NCI-H1417 (cell line): ENCODE results near the gene STK38.
"Not testable (repeated sequence)": the region's sequence is repeated elsewhere in the genome, so short reads cannot be mapped to it uniquely, and the experiment has no call there.

Experiments used
- DNase-seq, 3 experiments: peaks; one replicate each; lab custom pipeline; 2025; lab: John Stamatoyannopoulos, UW

Gene STK38

DNA sequence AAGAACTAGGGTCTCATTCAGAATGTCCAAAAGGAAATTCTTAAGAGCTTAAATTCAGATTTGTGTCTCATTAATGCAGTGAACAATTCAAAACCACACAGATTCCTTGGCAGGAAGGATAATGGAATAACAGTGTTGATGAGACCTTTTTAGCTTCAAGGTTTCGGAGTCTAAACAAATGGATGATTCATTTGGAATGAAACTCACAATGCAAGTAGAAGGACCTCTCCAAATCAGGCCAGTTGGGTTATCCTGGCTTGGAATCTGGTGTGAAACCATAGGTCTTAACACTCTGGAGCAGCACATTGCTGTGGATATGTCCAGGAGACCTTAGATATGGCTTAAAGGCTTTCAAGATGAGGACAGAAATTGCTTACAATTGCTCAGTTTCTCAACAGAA is 59.6 kb downstream of the STK38 start:
- no peak for DNase-seq

DNA sequence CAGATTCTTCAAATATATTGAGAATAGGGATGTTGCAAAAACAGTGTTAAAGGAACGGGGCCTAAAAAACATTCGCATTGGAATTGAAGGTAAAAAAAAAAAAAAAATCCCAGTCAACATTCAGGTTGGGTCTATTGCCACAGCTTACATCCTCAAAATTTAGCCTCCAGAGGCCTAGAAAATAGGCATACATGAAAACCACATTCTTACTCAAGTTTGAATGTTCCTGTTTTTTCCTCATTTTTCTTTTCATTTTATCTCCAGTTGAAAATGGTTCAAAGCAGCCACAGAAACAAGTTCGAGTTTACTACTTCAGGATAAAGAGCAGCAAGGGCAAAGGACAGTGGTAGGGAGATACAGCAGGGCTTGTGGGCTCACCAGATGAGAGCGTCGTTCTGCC is 62.5 kb downstream of the STK38 start:
- no peak for DNase-seq

DNA sequence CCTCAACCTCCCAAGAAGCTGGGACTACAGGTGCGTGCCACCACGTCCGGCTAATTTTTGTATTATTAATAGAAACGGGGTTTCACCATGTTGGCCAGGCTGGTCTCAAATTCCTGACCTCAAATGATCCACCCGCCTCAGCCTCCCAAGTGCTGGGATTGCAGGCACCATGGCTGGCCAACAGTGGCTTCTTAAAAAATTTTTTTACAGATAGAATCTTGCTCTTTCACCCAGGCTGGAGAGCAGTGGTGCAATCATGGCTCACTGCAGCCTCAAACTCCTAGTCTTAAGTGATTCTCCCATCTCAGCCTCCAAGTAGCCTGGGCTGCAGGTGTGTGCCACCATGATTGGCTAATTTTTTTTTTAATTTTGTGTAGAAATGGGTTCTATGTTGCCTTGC is 64.0 kb downstream of the STK38 start:
- not testable (repeated sequence) for DNase-seq

DNA sequence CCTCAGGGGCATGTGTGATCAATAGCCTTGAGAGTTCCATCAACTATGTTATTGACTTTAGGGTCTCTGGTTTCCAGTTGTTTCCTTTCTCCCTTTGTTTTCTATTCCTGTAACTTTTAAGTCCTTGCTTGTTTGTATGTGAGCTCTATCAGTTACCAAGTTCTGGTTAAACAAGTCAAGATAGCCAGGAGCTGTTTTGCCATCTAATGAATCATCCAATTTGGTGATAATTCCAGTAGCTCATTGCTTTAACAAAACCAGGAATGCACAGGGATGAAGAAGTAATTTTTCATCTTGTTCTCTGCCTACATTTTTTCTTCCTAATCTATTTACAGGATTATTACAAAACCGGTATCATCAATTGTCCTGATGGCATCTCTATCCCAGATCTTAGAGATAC is 68.0 kb downstream of the STK38 start:
- DNase-seq: no peak

DNA sequence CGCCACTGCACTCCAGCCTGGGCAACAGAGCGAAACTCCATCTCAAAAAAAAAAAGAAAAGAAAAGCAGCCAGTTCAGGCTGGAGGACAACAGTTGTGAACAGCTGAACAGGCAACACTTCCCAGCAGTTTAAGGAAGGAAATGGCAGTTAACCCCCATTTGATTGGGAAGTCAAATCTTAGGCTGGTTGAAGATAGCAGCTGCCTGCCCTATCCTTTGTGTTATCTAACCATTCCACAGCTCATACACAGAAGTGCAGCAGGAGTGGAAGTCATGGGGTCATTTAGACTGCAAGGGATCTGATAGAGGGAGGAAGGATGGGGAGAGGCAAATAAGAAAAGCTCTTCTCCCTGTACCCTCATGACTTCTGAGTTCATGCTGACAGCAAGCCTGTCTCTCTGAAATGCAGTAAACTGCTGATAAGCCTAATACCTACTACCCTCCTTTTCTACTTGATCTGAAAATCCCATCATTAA is 69.2 kb downstream of the STK38 start:
- no peak for DNase-seq

DNA sequence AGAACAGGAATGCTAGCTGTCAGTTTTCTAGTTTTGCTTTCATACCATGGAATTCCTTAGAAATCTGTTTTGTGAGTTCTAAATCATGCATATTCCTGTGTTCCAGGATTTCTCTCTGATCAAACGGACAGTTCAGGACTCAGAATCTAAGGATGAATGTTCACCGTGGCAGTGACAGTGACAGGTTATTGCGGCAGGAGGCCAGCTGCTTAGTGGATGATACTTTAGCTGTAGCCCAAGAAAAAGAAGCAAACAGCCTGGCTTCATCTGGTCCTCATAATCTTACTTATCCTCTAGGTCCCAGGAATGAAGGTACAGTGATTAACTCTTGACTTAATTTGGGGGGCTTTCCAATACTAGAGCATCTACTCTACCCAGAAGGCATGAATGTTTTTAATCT is 77.3 kb downstream of the STK38 start:
- no peak for DNase-seq

DNA sequence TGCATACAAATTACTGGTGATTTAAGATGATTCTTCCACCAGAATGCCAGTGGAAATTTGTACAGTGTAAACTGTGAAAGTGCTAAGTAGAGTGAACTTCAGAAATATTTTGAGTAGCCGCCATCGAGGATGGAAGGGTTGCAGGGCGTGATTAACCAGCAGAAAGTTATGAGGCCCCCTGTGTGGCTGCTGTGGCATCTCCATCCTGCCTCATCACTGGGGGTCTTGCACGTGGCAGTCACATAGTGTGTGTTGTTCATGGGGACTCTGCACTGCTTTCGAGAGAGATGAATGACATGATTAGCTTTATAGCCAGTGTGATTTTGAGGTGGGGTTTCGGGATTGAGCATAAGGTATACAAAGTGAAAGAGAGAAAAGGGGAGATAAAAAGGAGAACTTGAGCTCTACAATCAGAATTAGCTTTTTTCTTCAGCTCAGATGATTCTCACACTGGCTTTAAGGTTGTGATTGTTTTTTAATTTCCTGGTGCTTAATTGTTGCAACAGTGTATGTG is 78.1 kb downstream of the STK38 start:
- DNase-seq: no peak

DNA sequence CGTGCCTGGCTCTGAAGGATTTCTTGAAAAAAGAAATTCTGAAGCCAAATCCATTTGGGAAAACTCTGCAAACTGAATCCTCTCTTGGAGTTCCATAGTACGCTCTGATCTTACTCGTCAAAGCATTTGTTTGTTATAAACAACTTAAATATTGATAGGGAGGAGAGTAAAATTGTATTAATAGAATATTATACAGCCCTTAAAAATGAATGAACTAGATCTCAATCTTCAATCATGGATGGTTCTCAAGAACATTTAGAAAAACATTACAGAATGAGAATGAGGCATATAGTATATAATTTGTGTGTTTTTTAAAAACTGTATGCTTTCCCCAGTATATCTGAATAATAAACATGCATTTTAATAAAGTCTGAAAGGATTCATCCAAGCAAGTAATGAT is 79.7 kb downstream of the STK38 start:
- DNase-seq: no peak

DNA sequence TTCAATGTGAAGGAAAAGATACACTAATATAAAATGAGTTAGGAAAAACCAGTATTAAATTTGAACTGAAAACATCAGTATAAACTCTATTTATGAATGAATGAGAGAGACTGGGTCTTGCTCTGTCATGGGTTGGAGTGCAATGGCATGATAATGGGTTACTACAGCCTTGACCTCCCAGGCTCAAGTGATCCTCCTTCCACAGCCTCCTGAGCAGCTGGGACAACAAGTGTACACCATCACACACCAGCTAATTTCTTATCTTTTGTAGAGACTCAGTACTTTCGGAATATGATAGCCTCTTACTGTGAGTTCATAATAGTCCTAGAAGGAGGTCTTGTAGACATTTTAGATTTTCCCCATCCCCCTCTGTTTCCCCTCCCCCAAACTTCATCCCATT is 83.0 kb downstream of the STK38 start:
- DNase-seq: no peak

DNA sequence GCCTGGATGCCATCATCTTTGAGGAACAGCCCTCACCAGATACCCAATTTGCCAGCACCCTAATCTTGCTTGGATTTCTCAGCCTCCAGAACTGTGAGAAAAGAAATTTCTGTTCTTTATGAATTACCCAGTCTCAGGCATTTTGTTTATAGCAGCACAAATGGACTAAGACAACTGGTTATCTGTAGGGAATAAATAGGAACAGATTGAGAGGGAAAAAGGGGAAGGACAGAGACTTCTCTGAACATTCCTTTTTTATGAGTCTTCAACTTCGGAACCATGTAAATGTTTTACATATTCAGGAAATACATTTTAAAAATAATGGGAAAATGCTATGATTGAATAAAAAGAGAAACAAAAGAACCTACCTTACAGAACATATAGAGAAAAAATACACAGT is 83.6 kb downstream of the STK38 start:
- no peak for DNase-seq

DNA sequence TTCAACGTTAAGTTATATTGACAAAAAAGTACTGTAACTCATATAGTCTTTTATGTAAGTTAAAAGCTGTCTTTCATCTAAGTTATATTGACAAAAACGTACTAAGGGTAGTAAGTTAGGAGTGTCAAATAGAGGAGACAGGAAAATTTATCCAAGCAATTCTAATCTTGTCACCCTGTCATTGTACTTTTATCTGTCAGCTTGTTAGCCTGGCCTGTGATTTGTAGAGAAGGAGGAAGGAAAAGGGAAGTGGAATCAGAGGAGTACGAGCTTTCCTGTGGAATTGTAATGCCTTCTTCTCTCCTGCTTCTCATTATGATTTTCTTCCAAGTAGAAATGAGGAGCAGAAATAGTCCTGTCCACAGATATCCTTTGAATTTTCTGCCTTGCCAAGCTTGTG is 85.6 kb downstream of the STK38 start:
- DNase-seq: no peak

DNA sequence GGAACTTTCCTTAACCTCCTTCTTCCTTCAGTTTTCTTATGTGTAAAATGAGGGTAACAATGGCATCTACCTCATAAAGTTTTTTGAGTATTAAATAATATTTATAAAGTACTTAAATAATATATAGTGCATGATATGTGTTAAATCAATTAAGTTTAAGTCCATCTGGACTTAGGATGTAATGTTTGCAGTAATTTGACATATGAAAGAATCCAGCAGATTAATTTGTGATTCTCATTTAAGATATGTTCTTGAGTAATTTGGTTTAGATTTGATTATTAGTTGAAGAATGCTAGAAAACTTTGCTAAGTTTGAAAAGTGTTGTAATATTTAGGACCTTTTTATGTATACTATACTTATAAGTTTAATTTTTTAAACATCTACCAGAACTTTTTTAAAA is 86.4 kb downstream of the STK38 start:
- no peak for DNase-seq

DNA sequence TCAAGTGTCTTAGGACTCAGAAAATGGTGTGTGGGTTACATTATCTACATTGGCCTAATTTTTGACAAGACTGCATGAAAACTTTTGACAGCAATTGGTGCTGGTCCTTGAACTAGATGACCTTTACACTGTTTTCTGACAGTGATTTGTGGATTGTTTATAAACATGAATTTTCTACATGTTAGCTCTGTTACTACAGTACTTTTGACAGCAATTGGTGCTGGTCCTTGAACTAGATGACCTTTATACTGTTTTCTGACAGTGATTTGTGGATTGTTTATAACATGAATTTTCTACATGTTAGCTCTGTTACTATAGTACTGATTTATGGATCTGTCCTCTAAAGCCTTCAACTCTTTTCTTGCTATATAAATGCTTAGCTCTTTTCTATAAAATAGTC is 87.8 kb downstream of the STK38 start:
- peak in 1 of 3 experiments; percentile 9 for DNase-seq

DNA sequence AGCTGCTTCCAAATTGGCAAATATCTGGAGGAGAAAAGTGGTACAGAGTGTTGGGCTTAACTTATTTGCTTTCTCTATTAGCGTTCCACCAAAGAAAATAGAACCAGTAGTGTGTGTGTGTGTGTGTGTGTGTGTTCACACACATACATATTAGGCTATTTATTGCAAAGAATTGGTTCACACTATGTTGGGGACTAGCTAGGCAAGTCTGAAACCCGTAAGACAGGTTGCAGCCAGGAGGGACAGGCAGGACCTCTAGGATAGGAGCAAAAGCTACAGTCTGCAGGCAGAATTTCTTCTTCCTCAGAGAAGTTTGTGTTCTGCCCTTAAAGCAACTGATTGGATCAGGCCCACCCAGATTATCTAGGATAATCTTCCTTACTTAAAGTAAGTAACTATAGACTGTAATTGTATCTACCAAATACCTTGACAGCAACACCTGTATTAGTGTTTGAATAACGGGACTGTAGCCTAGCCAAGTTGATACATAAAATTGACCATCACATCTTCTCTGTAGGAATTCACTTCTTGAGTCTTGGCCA is 91.7 kb downstream of the STK38 start:
- no peak for DNase-seq

DNA sequence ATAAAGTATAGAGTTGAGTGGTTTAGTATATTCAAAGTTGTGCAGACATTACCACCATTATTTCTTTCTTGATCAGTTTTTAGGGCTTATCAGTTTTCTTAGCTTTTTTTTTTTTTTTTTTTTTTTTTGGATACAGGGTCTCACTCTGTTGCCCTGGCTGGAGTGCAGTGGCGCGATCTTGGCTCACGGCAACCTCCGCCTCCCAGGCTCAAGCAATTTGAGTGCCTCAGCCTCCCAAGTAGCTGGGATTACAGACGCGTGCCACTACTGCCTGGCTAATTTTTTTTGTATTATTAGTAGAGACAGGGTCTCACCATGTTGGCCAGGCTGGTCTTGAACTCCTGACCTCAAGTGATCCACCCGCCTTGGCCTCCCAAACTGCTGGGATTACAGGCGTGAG is 94.4 kb downstream of the STK38 start:
- DNase-seq: not testable (repeated sequence)

DNA sequence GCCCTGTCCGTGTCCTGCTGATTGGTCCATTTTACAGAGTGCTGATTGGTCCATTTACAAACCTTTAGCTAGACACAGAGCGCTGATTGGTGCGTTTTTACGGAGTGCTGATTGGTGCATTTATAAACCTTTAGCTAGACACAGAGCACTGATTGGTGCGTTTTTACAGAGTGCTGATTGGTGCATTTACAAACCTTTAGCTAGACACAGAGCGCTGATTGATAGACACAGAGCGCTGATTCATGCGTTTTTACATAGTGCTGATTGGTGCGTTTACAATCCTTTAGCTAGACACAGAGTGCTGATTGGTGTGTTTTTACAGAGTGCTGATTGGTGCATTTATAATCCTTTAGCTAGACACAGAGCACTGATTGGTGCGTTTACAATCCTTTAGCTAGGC is 98.1 kb downstream of the STK38 start:
- not testable (repeated sequence) for DNase-seq

DNA sequence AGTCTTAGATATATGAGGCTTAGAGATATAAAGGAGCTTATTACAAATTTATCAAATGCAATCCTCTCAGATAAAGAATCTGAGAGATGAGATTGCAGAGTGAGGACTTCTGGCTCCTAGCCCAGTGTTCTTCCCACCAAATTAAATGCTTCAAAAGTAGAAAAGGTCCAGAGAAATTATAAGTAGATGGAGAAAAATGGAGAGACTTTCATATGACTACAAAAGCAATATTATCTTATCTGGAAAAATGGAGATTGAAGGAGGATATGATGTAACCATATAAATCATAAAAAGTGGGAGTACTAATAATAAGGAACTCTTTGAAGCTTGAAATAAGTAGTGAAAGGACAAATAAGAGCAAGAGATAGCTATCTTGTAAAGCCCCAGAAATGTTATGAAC is 101.7 kb downstream of the STK38 start:
- DNase-seq: no peak

DNA sequence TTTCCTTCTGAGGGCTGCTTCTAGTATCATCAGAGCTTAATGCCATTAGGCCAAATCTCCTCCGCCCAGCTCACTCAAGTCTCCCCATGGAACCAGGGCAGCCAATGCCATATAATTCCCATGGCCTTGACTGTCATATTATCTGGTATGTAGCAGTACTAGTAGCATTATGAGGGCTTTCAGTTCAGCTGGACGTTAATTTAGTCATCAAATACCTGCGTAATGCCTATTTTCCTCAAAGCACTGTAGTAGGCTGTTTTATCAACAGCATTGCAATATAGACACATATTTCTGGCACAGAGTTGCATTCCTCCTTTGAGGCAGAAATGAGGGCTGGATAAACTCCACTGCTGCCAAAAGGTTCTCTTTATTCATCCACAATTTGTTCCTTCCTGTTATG is 102.8 kb downstream of the STK38 start:
- no peak for DNase-seq
